SHP77 treated with DMSO at 0.1 percent for 48 hours (cell line): Measurements from ENCODE around the gene GALNT15.

Experiments used
- DNase-seq: peaks from one replicate; lab custom pipeline; 2025; lab: John Stamatoyannopoulos, UW

GALNT15 gene

DNA sequence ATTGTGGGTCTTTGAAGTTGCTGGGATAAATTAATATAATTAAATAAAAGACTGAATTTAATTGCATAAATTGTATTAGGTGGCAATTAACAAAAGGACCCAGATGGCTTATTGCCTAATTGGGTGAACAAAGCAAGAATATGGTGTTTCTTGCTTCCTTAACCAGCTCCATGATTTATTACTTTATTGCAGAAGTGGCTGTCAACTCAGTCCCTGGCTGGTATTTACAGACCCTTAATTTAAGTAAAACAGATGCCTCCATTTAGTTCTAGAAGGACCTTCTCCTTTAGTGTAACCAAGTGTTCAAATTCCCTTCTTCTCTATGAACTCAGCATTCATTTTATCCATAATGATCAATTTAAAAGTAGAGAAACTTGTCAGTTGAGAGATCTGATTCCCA, 55.2 kb downstream of the GALNT15 start:
- no peak for DNase-seq

GRCh38 chr3:16231983-16232382, 57.5 kb downstream of the GALNT15 start:
- DNase-seq = no peak

- no peak for DNase-seq
Measured at GRCh38 chr3:16233806-16234205, 59.3 kb downstream of the GALNT15 start.

- no peak for DNase-seq
Measured at GRCh38 chr3:16234281-16234680, 59.8 kb downstream of the GALNT15 start.

DNA sequence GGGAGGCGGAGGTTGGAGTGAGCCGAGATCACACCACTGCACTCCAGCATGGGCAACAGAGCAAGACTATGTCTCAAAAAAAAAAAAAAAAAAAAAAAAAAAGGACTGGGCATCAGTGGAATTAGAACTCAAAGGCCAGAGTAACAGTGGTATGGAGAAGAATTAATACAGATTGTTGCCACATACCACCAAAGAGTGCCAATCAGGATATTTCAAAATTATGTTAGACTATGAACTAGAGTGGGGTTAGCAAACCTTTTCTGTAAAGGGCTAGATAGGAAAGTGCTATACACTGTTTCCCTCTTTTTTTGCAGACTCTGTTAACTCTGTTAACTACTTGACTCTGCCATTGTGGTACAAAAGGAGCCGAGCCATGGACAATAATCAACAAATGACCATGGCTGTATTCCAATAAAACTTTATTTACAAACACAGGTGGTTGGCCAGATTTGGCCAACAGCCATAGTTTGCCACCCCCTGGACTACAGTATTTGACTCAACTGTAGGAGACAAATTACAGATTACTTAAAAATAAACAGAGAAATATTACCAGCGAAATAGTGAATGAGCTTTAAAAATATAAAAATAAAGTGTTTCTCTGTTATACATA, 61.7 kb downstream of the GALNT15 start:
- DNase-seq = no peak

DNA sequence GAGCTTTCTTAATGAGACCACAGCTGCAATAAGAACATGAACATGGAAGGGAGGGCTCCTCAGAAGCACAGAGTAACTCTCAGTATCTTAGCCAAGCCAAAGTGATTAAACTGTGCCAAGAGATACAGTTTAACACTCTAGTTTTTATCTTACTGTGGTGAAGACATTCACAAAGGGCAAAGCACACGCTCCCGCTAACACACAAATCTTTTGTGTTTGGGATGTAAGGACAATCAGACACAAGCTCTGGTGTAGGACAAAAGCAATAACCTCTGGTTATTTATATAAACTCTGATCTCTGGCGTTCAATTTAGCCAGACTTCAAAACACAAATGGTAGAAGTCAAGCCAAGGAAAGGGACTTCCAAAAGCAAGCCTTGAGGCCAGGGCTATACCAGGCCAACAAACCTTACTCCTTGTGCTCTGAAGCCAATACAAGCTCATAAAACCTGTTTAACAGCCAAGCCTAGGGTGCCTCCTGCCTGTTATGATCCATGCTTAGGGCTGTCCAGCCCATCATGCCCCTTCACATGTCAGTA, 62.4 kb downstream of the GALNT15 start:
- DNase-seq = no peak

- DNase-seq = no peak
Measured at GRCh38 chr3:16239086-16239770, 64.7 kb downstream of the GALNT15 start.

GRCh38 chr3:16239780-16240179, 65.3 kb downstream of the GALNT15 start:
- no peak for DNase-seq

- DNase-seq = no peak
Measured at GRCh38 chr3:16240229-16241023, 65.9 kb downstream of the GALNT15 start.

DNA sequence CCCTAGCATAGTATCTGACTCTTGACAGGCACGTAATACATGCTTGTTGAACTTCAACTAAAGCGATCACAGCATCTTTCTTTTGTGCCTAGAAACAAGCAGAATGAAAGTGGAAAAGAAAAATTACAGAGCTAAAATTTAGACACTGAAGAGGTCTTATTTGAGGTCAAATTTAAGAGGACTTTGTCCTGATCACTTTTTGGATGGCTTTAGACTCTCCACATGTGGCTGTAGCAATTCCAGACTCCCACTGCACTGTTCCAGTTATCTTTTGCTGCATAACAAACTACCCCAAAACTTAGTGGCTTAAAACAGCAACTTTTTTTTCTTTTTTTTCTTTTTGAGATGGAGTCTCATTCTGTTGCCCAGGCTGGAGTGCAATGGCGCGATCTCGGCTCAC, 66.7 kb downstream of the GALNT15 start:
- no peak for DNase-seq

- DNase-seq = no peak
Measured at GRCh38 chr3:16242177-16242576, 67.7 kb downstream of the GALNT15 start.

GRCh38 chr3:16243706-16244490, 69.4 kb downstream of the GALNT15 start:
- DNase-seq = no peak

DNA sequence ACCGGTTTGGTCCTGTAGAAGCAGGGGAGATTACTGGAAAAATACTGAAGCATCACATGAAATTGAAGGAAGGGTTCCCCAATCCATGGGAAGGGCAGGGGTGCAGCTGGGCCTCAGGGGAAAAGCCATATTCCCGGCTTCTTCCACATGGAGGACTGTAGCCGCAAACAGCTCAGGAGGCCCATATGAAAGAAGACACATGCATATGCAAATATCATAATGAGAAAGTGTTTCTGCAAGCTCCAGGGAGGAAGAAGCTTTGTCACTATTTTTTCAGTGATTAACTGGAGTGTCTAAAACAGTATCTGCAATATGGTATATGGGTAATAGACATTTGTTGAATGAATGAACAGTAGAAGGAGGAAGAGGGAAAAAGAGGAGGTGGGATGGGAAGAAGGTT, 71.1 kb downstream of the GALNT15 start:
- no peak for DNase-seq

GRCh38 chr3:16247282-16248061, 73.0 kb downstream of the GALNT15 start:
- peak; percentile 64 for DNase-seq

- DNase-seq = no peak
Measured at GRCh38 chr3:16248556-16248955, 74.1 kb downstream of the GALNT15 start.

GRCh38 chr3:16249336-16249735, 74.9 kb downstream of the GALNT15 start:
- DNase-seq = no peak

DNA sequence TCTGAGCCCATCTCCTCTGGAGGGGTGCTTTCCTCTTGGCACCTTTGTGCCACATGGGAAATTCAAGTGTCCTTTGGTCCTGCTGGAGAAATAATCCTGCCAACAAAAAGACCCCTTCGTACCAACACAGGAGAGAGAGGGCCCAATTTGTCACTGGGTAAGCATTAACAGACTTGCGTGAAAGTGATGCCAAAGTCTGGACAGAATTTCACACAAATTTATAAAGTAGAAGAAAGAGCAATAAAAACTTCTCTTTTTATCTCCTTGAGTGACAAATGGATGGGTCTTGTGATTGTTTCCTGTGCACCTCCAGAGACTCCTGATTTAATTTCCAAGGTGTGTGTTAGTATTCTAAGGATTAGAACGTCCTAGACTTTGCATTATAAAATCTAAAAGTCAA, 75.4 kb downstream of the GALNT15 start:
- DNase-seq = no peak

DNA sequence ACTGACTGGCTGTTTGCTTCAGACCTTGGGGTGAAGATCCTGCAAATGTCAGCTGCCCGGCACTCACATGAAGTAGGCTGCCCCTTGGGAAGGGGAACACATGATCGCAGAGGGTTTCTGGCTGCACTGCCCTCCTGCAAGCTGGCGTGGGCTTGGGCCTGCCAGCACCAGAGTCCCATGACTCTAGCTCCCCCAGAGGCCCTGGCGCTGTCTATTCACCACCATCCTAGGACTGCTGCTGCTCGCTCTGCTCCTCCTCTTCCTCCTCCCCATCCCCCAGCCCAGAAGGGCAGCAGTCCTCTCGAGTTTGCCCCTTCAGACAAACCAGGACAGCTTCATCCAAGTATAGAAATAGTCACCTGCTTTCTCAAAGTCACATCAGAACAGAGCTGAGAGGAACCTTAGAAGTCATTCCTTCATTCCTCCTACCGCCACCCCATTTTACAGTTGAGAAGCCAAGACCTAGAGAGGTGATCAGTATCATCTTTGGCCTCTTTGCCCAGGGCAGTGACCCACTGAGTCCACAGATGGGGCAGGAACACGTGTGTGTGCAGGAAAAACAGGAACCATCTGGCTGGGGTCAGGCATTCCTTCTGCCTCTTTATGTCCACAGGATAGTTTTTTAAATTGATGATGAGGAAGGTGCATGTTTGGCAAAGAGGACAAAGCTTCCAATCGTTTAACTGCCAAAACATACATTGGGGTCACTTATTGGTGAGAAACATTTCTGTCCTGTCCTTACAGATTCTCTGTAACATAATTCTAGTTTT, 77.0 kb downstream of the GALNT15 start:
- no peak for DNase-seq

DNA sequence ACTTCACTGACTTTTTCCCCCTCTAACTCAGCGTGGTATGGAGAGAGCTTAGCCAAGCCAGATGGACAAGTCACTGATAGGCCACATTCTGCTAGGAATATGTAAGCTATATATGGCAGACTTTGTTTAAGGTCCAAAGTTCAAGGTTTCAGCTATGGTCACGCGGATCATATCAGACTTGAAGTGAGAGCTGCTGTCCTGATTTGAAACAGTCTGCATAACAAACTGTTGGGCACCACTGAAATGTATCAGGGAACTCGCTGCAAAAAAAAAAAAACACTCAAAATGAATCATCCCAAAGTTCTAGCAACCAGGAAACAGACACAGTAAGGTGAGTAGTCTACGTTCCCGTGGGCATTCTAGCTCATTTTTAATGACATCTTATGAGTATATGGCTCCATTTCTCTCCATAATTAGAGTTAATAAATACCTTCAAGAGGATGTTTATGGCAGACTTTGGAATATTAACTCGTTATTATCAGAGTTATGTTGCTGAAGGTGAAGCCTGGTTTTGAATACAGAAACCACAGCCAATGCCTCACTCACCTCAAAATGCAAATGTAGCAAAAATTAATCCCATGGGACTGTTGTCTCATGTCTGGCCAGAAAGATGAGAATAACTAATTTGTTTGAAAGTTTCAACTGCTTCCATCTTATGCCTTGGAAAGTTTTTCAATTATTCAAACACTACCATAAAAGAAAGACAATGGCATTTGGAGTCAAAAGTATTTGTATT, 77.9 kb downstream of the GALNT15 start:
- no peak for DNase-seq

DNA sequence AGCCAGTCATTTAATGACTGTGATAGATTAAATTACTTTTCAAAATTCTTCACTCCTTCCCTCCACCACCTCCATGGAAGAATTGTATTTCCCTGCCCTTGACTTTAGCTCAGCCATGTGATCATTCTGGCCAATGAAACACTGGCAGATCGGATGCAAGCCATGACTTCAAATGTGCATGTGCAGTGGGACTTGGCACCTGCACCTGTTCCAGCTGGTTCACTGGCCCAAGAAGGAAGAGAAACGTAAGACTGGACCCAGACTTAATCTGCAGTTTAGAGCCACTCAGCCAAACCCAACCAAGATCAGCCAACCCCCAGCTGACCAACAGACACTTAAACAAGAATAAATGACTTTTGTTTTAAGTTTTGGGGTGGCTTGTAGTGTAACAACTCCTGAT, 78.5 kb downstream of the GALNT15 start:
- no peak for DNase-seq
